Activated CD8-positive, alpha-beta T cell treated with anti-CD3 and anti-CD28 coated beads for 36 hours (primary cell): ENCODE data around the gene LDLRAD2. TPM values are rescaled to one million over a fixed set of nuclear protein-coding genes. Genes with fewer than 3 reads are reported as not detected.

ENCODE experiments used
- ATAC-seq: fragments of 200-7000 bp; cut with Tn5 transposase; one replicate; pipeline ENCODE4 v1.10.0; 2021; ENCODE audit warnings: mild to moderate bottlenecking, moderate library complexity
- CTCF ChIA-PET: fragments of 350-600 bp; sonication (Branson Sonifier 250); formaldehyde crosslinking; loops from one replicate; lab custom pipeline; 2021; ENCODE audit warnings: antibody characterized with exemption; lab: Charles Lee
- POLR2A ChIA-PET: fragments of 350-600 bp; sonication (Branson Sonifier 250); formaldehyde crosslinking; loops from one replicate; lab custom pipeline; 2021; ENCODE audit warnings: antibody characterized with exemption; lab: Charles Lee
- DNase-seq: peaks from one replicate; pipeline ENCODE4 v3.0.0-alpha.2; 2020
- H3K27ac Mint-ChIP-seq: one replicate; pipeline ENCODE4 v1.8.0; 2021; ENCODE audit warnings: mild to moderate bottlenecking, mixed read lengths
- H3K27me3 Mint-ChIP-seq: one replicate; pipeline ENCODE4 v1.8.0; 2021; ENCODE audit warnings: mixed read lengths
- H3K36me3 Mint-ChIP-seq: one replicate; pipeline ENCODE4 v1.8.0; 2021; ENCODE audit warnings: low read depth, mixed read lengths
- H3K4me1 Mint-ChIP-seq: one replicate; pipeline ENCODE4 v1.8.0; 2021; ENCODE audit warnings: low read depth, mixed read lengths
- H3K4me3 Mint-ChIP-seq: one replicate; pipeline ENCODE4 v1.8.0; 2021; ENCODE audit warnings: mild to moderate bottlenecking, moderate library complexity, mixed read lengths
- H3K9me3 Mint-ChIP-seq: one replicate; pipeline ENCODE4 v1.8.0; 2021; ENCODE audit warnings: mixed read lengths
- CTCF ChIP-seq: fragments of 200-600 bp; IDR thresholded peaks from one replicate; pipeline ENCODE4 v1.8.0; 2022; ENCODE audit warnings: antibody characterized with exemption, mild to moderate bottlenecking
- intact Hi-C: fragments of 100-400 bp; cut with micrococcal nuclease; formaldehyde crosslinking; loops from one replicate; pipeline ENCODE4 v1.10.0; 2022
- total RNA-seq, 2 experiments: library from RNA; stranded (reverse); gene quantifications; one replicate each; pipeline ENCODE4 v1.2.3, GENCODE V29; 2021

LDLRAD2 gene
- total RNA-seq, 2 experiments from 2014 or later = 0.07 TPM; not detected in 1

- Mint-ChIP-seq H3K4me1 (no peaks in the 10 kb centered on the region), H3K9me3 (no peaks in the 10 kb centered on the region), H3K27ac (no peak overlapping the region), H3K27me3 (no peaks in the 10 kb centered on the region), H3K36me3 (peaks cover 4% of the 10 kb centered on the region), H3K4me3 (no peak overlapping the region)
- no peak for TF ChIP-seq CTCF
- ATAC-seq = no peak
- POLR2A ChIA-PET = no interaction called here
- intact Hi-C loops = no loop called here
- no peak for DNase-seq
- CTCF ChIA-PET = no interaction called here
Measured at GRCh38 chr1:21860971-21861370, 48.9 kb downstream of the LDLRAD2 start.

- ChIA-PET CTCF (no interaction called here), POLR2A (no interaction called here)
- ATAC-seq = no peak
Measured at GRCh38 chr1:21861602-21862429, 49.8 kb downstream of the LDLRAD2 start.

GRCh38 chr1:21863981-21864380 lies 51.9 kb downstream of the LDLRAD2 start:
- Mint-ChIP-seq H3K4me1 (peaks cover 5% of the 10 kb centered on the region), H3K27me3 (no peaks in the 10 kb centered on the region), H3K4me3 (no peak overlapping the region), H3K27ac (no peak overlapping the region), H3K36me3 (peaks cover 4% of the 10 kb centered on the region), H3K9me3 (no peaks in the 10 kb centered on the region)
- ATAC-seq (no peak), DNase-seq (no peak)
- POLR2A ChIA-PET = no interaction called here
- intact Hi-C loops = no loop called here
- CTCF ChIA-PET = no interaction called here
- TF ChIP-seq CTCF = no peak

More at GRCh38 chr1:21861602-21862429, 49.8 kb downstream of the LDLRAD2 start:
- no peak overlapping the region for H3K4me3 Mint-ChIP-seq
- intact Hi-C loops = no loop called here
- peaks cover 5% of the 10 kb centered on the region for H3K4me1 Mint-ChIP-seq
- TF ChIP-seq CTCF = no peak
- no peaks in the 10 kb centered on the region for H3K27me3 Mint-ChIP-seq
- H3K27ac Mint-ChIP-seq = no peak overlapping the region
- H3K36me3 Mint-ChIP-seq = peaks cover 4% of the 10 kb centered on the region
- no peak for DNase-seq
- H3K9me3 Mint-ChIP-seq = no peaks in the 10 kb centered on the region

GRCh38 chr1:21864730-21865129 lies 52.7 kb downstream of the LDLRAD2 start:
- CTCF ChIA-PET = no interaction called here
- TF ChIP-seq CTCF = no peak
- POLR2A ChIA-PET = no interaction called here
- ATAC-seq (no peak), DNase-seq (no peak)
- Mint-ChIP-seq H3K4me1 (peaks cover 5% of the 10 kb centered on the region), H3K27ac (no peak overlapping the region), H3K4me3 (no peak overlapping the region), H3K27me3 (no peaks in the 10 kb centered on the region), H3K9me3 (no peaks in the 10 kb centered on the region), H3K36me3 (peaks cover 4% of the 10 kb centered on the region)
- intact Hi-C loops = no loop called here

GRCh38 chr1:21865609-21865942 lies 53.5 kb downstream of the LDLRAD2 start:
- CTCF ChIA-PET = no interaction called here
- no peak for TF ChIP-seq CTCF
- H3K27me3 Mint-ChIP-seq = no peaks in the 10 kb centered on the region
- H3K36me3 Mint-ChIP-seq = peaks cover 4% of the 10 kb centered on the region
- H3K4me3 Mint-ChIP-seq = no peak overlapping the region
- no peaks in the 10 kb centered on the region for H3K9me3 Mint-ChIP-seq
- intact Hi-C loops = no loop called here
- POLR2A ChIA-PET = no interaction called here
- DNase-seq (no peak), ATAC-seq (no peak)
- H3K4me1 Mint-ChIP-seq = peaks cover 5% of the 10 kb centered on the region
- H3K27ac Mint-ChIP-seq = no peak overlapping the region
